GM12878 (cell line): ENCODE results near the gene PTPRN2. TPM values are rescaled to one million over a fixed set of nuclear protein-coding genes. Genes with fewer than 3 reads are reported as not detected.

Experiments
- ATAC-seq: fragments of 200-7000 bp; cut with Tn5 transposase; 3 replicates; pipeline ENCODE4 v1.9.1; 2020; ENCODE audit warnings: mild to moderate bottlenecking, moderate library complexity
- BruUV-seq: library from RNA; stranded (reverse); fragments of 400-500 nt; replicated peaks from 2 replicates; lab custom pipeline; 2021; lab: Mats Ljungman, UMichigan
- CTCF ChIA-PET: fragments of 300-600 bp; sonication (Branson Sonifier 250); formaldehyde crosslinking; extraction: SDS; loops from one replicate; lab custom pipeline; 2021; ENCODE audit warnings: inconsistent platforms; lab: Yijun Ruan, JAX
- POLR2A ChIA-PET: fragments of 350-600 bp; formaldehyde crosslinking; extraction: SDS; loops from one replicate; lab custom pipeline; 2021; ENCODE audit warnings: inconsistent platforms; lab: Charles Lee
- RAD21 ChIA-PET: fragments of 300-600 bp; sonication (Branson Sonifier 250); formaldehyde crosslinking; loops from one replicate; lab custom pipeline; 2023; ENCODE audit warnings: antibody characterized with exemption; ENCODE audit not compliant: unreplicated experiment; lab: Charles Lee
- SMC1A ChIA-PET: fragments of 300-600 bp; sonication (Branson Sonifier 250); formaldehyde crosslinking; loops from one replicate; lab custom pipeline; 2023; ENCODE audit not compliant: unreplicated experiment, uncharacterized antibody; lab: Charles Lee
- DNase-seq: peaks from one replicate; pipeline ENCODE4 v3.0.0-alpha.2; 2011; ENCODE audit warnings: low read depth, low spot score
- FAIRE-seq: peaks from 3 replicates; lab custom pipeline; 2011; peaks lifted over from hg19 to GRCh38; lab: Jason Lieb, UNC
- H2AFZ ChIP-seq: 2 replicates; pipeline ENCODE4 v1.6.0; 2011; ENCODE audit warnings: low read depth, low read length, control low read depth; ENCODE audit not compliant: control insufficient read depth
- H3K27ac ChIP-seq: 2 replicates; pipeline ENCODE4 v1.5.1; 2011; ENCODE audit warnings: control low read depth; ENCODE audit not compliant: control insufficient read depth, insufficient read depth
- H3K27me3 ChIP-seq, 2 experiments: replicated peaks in 1 of 2; 2 replicates each; pipeline versions ENCODE4 v1.6.0 to v1.6.1; 2011; ENCODE audit warnings: low read length in 1 of 2; ENCODE audit not compliant: control insufficient read depth in 2 of 2, insufficient read depth in 2 of 2
- H3K36me3 ChIP-seq, 2 experiments: 2 replicates each; pipeline ENCODE4 v1.5.1; 2011; ENCODE audit warnings: low read length in 1 of 2; ENCODE audit not compliant: control insufficient read depth in 2 of 2, insufficient read depth in 2 of 2
- H3K4me1 ChIP-seq: 2 replicates; pipeline ENCODE4 v1.6.1; 2011; ENCODE audit warnings: mild to moderate bottlenecking, low read length, moderate library complexity, mixed read lengths; ENCODE audit not compliant: control insufficient read depth, insufficient read depth
- H3K4me2 ChIP-seq: 2 replicates; pipeline ENCODE4 v1.6.0; 2011; ENCODE audit warnings: control low read depth; ENCODE audit not compliant: control insufficient read depth, insufficient read depth
- H3K4me3 ChIP-seq: fragments of 200-600 bp; sonication (generic); 2 replicates; pipeline ENCODE4 v1.5.1; 2016
- H3K79me2 ChIP-seq: 2 replicates; pipeline ENCODE4 v1.6.0; 2011; ENCODE audit warnings: low read length; ENCODE audit not compliant: control insufficient read depth, insufficient read depth
- H3K9ac ChIP-seq: 2 replicates; pipeline ENCODE4 v1.8.0; 2011; ENCODE audit warnings: low read length, control low read depth, mixed read lengths; ENCODE audit not compliant: control insufficient read depth, insufficient read depth
- H3K9me3 ChIP-seq: replicated peaks from 3 replicates; pipeline ENCODE4 v1.5.1; 2011; ENCODE audit warnings: mild to moderate bottlenecking, low read length; ENCODE audit not compliant: control insufficient read depth, insufficient read depth
- H4K20me1 ChIP-seq: 2 replicates; pipeline ENCODE4 v1.6.0; 2011; ENCODE audit not compliant: control insufficient read depth, insufficient read depth
- BACH1 ChIP-seq: fragments of 450-650 bp; IDR thresholded peaks from 2 replicates; pipeline ENCODE4 v1.6.1; 2017; ENCODE audit warnings: mild to moderate bottlenecking, borderline replicate concordance
- BCL3 ChIP-seq: IDR thresholded peaks from 2 replicates; pipeline ENCODE4 v1.6.1; 2011; ENCODE audit warnings: borderline replicate concordance, low read depth, mild to moderate bottlenecking, moderate library complexity, low read length; ENCODE audit not compliant: insufficient read depth, poor library complexity, severe bottlenecking
- CREB1 ChIP-seq: IDR thresholded peaks from 2 replicates; pipeline ENCODE4 v1.6.1; 2012; ENCODE audit warnings: low read depth, mild to moderate bottlenecking, inconsistent platforms
- FOS ChIP-seq: IDR thresholded peaks from 3 replicates; pipeline ENCODE4 v1.6.1; 2011; ENCODE audit warnings: borderline replicate concordance; ENCODE audit not compliant: insufficient read length; ENCODE audit errors: extremely low read depth
- KAT2A ChIP-seq: conservative IDR thresholded peaks from 2 replicates; pipeline ENCODE4 v1.6.1; 2011; ENCODE audit warnings: low read depth, low read length; ENCODE audit not compliant: control insufficient read depth
- MEF2B ChIP-seq: fragments of 450-650 bp; IDR thresholded peaks from 2 replicates; pipeline ENCODE4 v1.6.1; 2018; ENCODE audit warnings: mild to moderate bottlenecking, moderate library complexity; ENCODE audit not compliant: partially characterized antibody, poor library complexity, severe bottlenecking
- MTA3 ChIP-seq: IDR thresholded peaks from 2 replicates; pipeline ENCODE4 v1.6.1; 2012; ENCODE audit warnings: low read length, inconsistent platforms, borderline replicate concordance
- NBN ChIP-seq: fragments of 450-650 bp; IDR thresholded peaks from 2 replicates; pipeline ENCODE4 v1.6.1; 2016
- NFYA ChIP-seq: IDR thresholded peaks from 2 replicates; pipeline ENCODE4 v1.6.1; 2011; ENCODE audit warnings: low read depth, mild to moderate bottlenecking, low read length, improper control_type of control experiment, borderline replicate concordance
- RBBP5 ChIP-seq: fragments of 200-600 bp; sonication (generic); conservative IDR thresholded peaks from 2 replicates; pipeline ENCODE4 v1.6.1; 2016
- SMAD5 ChIP-seq: IDR thresholded peaks from 2 replicates; pipeline ENCODE4 v1.6.1; 2016; ENCODE audit warnings: antibody characterized with exemption, low read depth
- SREBF2 ChIP-seq: IDR thresholded peaks from 2 replicates; pipeline ENCODE4 v1.6.1; 2012; ENCODE audit warnings: mild to moderate bottlenecking, low read length
- WGBS: methylation state at CpG from one replicate; pipeline ENCODE4 v1.1.6; 2016; ENCODE audit warnings: low lambda C conversion rate; ENCODE audit not compliant: insufficient replicate concordance, insufficient coverage; ENCODE audit errors: missing lambda C conversion rate; 5-methylcytosine and 5-hydroxymethylcytosine counted together
- in situ Hi-C: fragments of 300-500 bp; cut with MboI; formaldehyde crosslinking; loops from 9 replicates; pipeline ENCODE4 v1.14.3; 2018; ENCODE audit warnings: mixed read lengths
- intact Hi-C: fragments of 100-400 bp; cut with micrococcal nuclease; formaldehyde crosslinking; loops from one replicate; pipeline ENCODE4 v1.14.2; 2022; ENCODE audit not compliant: unreplicated experiment
- polyA plus RNA-seq, 11 experiments: library from polyadenylated mRNA; depleted of rRNA in 4 of 11; unstranded in 6 of 11; stranded (reverse) in 5 of 11; fragments of >200 nt; fragmentation: Nextera tagmentation in 4 of 11; fragmentation: Illumina TruSeq in 1 of 11; extraction: Ambion mirVana in 4 of 11; extraction: Trizol in 1 of 11; gene quantifications; 1 replicate in 1 of 11; 2 replicates in 10 of 11; pipeline versions ENCODE4 v1.2.1 to v1.2.3, GENCODE V29; 2011 to 2016; ENCODE audit warnings: inconsistent platforms in 2 of 11, missing spikeins in 2 of 11, low read depth in 1 of 11
- total RNA-seq, 4 experiments: library from RNA; depleted of rRNA in 3 of 4; stranded (reverse); fragments of >200 nt in 3 of 4; fragmentation: Illumina TruSeq in 1 of 4; extraction: Trizol in 1 of 4; gene quantifications; 2 replicates each; pipeline versions ENCODE4 v1.2.1 to v1.2.3, GENCODE V29; 2013 to 2021
- TF ChIP-seq, protein P1 (sequence below): fragments of 150-350 bp; IDR thresholded peaks from 2 replicates; pipeline ENCODE4 v1.6.1; 2016; ENCODE audit warnings: low read depth, low read length
- TF ChIP-seq, protein P2 (sequence below): IDR thresholded peaks from 2 replicates; pipeline ENCODE4 v1.6.1; 2012; ENCODE audit warnings: low read depth, low read length, improper control_type of control experiment
- TF ChIP-seq, protein P3 (sequence below): fragments of 150-350 bp; IDR thresholded peaks from 2 replicates; pipeline ENCODE4 v1.6.1; 2014; ENCODE audit warnings: mild to moderate bottlenecking, low read depth, low read length

Gene PTPRN2
- total and polyA plus RNA-seq, 10 of the 15 experiments (the other 5 are each of a cell fraction or from before 2014, with no cell fraction given), result 5.4 TPM; not detected in 9

DNA sequence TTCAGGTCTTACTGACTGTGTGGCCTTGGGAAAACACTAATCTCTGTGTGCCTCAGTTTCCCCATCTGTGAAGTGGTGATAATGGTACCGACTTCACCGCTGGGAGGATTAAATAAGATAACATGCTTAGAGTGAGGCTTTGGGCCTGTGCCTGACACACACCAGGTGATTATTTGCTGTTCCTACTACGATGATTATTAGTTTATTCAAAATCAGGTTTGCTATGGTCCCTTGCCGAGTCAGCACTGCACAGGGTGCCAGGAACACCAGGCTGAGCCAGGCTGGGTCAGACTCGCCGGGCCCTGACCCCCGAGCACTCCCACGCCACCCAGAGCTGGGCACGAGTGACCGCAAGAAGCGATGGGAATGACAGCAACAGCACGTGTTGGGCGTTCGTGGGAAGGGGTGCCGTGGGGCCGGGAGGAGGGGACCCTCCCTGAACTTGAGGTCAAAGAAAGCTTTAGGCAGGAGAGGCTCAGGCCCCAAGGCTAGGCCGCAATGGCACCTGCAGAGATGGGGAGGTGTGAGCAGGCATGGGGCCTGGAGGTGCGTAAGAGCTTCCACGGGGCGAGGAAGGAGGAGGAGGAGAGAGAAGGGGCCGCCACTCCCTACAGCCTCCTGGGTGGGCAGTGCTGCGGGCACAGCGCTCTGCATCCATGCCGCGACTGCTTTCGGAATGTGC is 925.4 kb downstream of the PTPRN2 start (continued):
- TF ChIP-seq, protein P1, sequence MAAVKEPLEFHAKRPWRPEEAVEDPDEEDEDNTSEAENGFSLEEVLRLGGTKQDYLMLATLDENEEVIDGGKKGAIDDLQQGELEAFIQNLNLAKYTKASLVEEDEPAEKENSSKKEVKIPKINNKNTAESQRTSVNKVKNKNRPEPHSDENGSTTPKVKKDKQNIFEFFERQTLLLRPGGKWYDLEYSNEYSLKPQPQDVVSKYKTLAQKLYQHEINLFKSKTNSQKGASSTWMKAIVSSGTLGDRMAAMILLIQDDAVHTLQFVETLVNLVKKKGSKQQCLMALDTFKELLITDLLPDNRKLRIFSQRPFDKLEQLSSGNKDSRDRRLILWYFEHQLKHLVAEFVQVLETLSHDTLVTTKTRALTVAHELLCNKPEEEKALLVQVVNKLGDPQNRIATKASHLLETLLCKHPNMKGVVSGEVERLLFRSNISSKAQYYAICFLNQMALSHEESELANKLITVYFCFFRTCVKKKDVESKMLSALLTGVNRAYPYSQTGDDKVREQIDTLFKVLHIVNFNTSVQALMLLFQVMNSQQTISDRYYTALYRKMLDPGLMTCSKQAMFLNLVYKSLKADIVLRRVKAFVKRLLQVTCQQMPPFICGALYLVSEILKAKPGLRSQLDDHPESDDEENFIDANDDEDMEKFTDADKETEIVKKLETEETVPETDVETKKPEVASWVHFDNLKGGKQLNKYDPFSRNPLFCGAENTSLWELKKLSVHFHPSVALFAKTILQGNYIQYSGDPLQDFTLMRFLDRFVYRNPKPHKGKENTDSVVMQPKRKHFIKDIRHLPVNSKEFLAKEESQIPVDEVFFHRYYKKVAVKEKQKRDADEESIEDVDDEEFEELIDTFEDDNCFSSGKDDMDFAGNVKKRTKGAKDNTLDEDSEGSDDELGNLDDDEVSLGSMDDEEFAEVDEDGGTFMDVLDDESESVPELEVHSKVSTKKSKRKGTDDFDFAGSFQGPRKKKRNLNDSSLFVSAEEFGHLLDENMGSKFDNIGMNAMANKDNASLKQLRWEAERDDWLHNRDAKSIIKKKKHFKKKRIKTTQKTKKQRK, result no peak
- TF ChIP-seq KAT2A (no peak), NBN (no peak), RBBP5 (no peak), NFYA (no peak), MEF2B (no peak), BACH1 (no peak)
- TF ChIP-seq, protein P2, sequence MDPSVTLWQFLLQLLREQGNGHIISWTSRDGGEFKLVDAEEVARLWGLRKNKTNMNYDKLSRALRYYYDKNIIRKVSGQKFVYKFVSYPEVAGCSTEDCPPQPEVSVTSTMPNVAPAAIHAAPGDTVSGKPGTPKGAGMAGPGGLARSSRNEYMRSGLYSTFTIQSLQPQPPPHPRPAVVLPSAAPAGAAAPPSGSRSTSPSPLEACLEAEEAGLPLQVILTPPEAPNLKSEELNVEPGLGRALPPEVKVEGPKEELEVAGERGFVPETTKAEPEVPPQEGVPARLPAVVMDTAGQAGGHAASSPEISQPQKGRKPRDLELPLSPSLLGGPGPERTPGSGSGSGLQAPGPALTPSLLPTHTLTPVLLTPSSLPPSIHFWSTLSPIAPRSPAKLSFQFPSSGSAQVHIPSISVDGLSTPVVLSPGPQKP, result no peak

- ChIA-PET POLR2A (no interaction called here), CTCF (no interaction called here), RAD21 (no interaction called here), SMC1A (no interaction called here)
- FAIRE-seq (no peak), DNase-seq (no peak), ATAC-seq (no peak)
- H3K27me3 ChIP-seq, result no peaks in the 10 kb centered on the region
- no peaks in the 10 kb centered on the region for H3K4me1 ChIP-seq
- H2AFZ ChIP-seq, result no peak overlapping the region
- no peaks in the 10 kb centered on the region; the same call in 2 of the 3 replicates for H3K9me3 ChIP-seq
- H3K27ac ChIP-seq, result no peak overlapping the region
- H4K20me1 ChIP-seq, result no peaks in the 10 kb centered on the region
- intact Hi-C loops (no loop called here), in situ Hi-C loops (no loop called here)
- no peak overlapping the region for H3K4me3 ChIP-seq
- no peak overlapping the region for H3K4me2 ChIP-seq
- WGBS, result 61% methylated on average over 9 of the region's 11 CpGs
- no TSS peak for BruUV-seq
- no peaks in the 10 kb centered on the region for H3K79me2 ChIP-seq
- no peaks in the 10 kb centered on the region for H3K36me3 ChIP-seq
- H3K9ac ChIP-seq, result no peak overlapping the region
- TF ChIP-seq FOS (no peak), BCL3 (no peak), SMAD5 (no peak), BACH1 (no peak), NFYA (no peak), CREB1 (no peak), SREBF2 (no peak), MTA3 (no peak)
- TF ChIP-seq, protein P3, sequence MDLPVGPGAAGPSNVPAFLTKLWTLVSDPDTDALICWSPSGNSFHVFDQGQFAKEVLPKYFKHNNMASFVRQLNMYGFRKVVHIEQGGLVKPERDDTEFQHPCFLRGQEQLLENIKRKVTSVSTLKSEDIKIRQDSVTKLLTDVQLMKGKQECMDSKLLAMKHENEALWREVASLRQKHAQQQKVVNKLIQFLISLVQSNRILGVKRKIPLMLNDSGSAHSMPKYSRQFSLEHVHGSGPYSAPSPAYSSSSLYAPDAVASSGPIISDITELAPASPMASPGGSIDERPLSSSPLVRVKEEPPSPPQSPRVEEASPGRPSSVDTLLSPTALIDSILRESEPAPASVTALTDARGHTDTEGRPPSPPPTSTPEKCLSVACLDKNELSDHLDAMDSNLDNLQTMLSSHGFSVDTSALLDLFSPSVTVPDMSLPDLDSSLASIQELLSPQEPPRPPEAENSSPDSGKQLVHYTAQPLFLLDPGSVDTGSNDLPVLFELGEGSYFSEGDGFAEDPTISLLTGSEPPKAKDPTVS, result no peak
Observed at GRCh38 chr7:157661611-157661975, 926.0 kb downstream of the PTPRN2 start.
